Natural killer cell (primary cell): ENCODE results near the gene GRAMD4. TPM values are rescaled to one million over a fixed set of nuclear protein-coding genes. Genes with fewer than 3 reads are reported as not detected.

Experiments used
- ATAC-seq, 3 donors: fragments of 150-1000 bp in 2 of 3; fragments of 200-7000 bp in 1 of 3; cut with Tn5 transposase; 1 replicate in 1 of 3; 2 replicates in 2 of 3; pipeline ENCODE4 v1.10.0; 2021; ENCODE audit warnings: mild to moderate bottlenecking in 2 of 3, moderate library complexity in 2 of 3
- DNase-seq, 2 donors: peaks; one replicate each; pipeline versions ENCODE4 v3.0.0 to v3.0.0-alpha.2; 2013 to 2021; ENCODE audit warnings: mixed read lengths in 1 of 2
- H3K27ac ChIP-seq: one replicate; pipeline ENCODE4 v1.5.1; 2013; ENCODE audit warnings: mild to moderate bottlenecking, low read length
- H3K27me3 ChIP-seq: one replicate; pipeline ENCODE4 v1.6.1; 2013; ENCODE audit warnings: low read length; ENCODE audit not compliant: control insufficient read depth, insufficient read depth
- H3K36me3 ChIP-seq: one replicate; pipeline ENCODE4 v1.6.1; 2013; ENCODE audit warnings: low read length; ENCODE audit not compliant: control insufficient read depth, insufficient read depth
- H3K4me1 ChIP-seq: one replicate; pipeline ENCODE4 v1.6.1; 2013; ENCODE audit warnings: low read length; ENCODE audit not compliant: control insufficient read depth, insufficient read depth
- H3K4me3 ChIP-seq: one replicate; pipeline ENCODE4 v1.5.1; 2013; ENCODE audit warnings: low read length
- H3K9me3 ChIP-seq: one replicate; pipeline ENCODE4 v1.6.1; 2013; ENCODE audit warnings: low read length; ENCODE audit not compliant: control insufficient read depth, insufficient read depth
- H3K27ac Mint-ChIP-seq, 2 donors: one replicate each; pipeline ENCODE4 v1.8.0; 2022; ENCODE audit warnings: mild to moderate bottlenecking in 2 of 2, mixed read lengths in 2 of 2, moderate library complexity in 1 of 2
- H3K27me3 Mint-ChIP-seq, 2 donors: one replicate each; pipeline ENCODE4 v1.8.0; 2022; ENCODE audit warnings: low read depth in 2 of 2, mixed read lengths in 2 of 2
- H3K36me3 Mint-ChIP-seq: one replicate; pipeline ENCODE4 v1.8.0; 2022; ENCODE audit warnings: mixed read lengths
- H3K4me1 Mint-ChIP-seq, 2 donors: one replicate each; pipeline ENCODE4 v1.8.0; 2022; ENCODE audit warnings: mixed read lengths in 2 of 2
- H3K4me3 Mint-ChIP-seq: one replicate; pipeline ENCODE4 v1.8.0; 2022; ENCODE audit warnings: mild to moderate bottlenecking, moderate library complexity, mixed read lengths
- H3K9me3 Mint-ChIP-seq, 2 donors: one replicate each; pipeline ENCODE4 v1.8.0; 2022; ENCODE audit warnings: mixed read lengths in 2 of 2
- CTCF ChIP-seq: fragments of 200-600 bp; IDR thresholded peaks from one replicate; pipeline ENCODE4 v1.8.0; 2022; ENCODE audit warnings: antibody characterized with exemption
- WGBS: methylation state at CpG from one replicate; pipeline ENCODE4 v1.1.7; 2013; ENCODE audit warnings: missing lambda C conversion rate; ENCODE audit not compliant: insufficient coverage; 5-methylcytosine and 5-hydroxymethylcytosine counted together
- intact Hi-C: fragments of 100-400 bp; cut with micrococcal nuclease; formaldehyde crosslinking; loops from one replicate; pipeline ENCODE4 v1.14.2; 2022
- total RNA-seq, 4 donors: library from RNA; stranded (reverse); fragments of 120-200 nt in 1 of 4; gene quantifications; one replicate each; pipeline versions ENCODE4 v1.2.3 to v1.2.4, GENCODE V29; 2013 to 2022

GRAMD4 gene
- total RNA-seq, 3 donors from 2014 or later (not counting 1 experiment from before 2014, with no cell fraction given), result 30.0 to 78.5 (median 41.6) TPM

DNA sequence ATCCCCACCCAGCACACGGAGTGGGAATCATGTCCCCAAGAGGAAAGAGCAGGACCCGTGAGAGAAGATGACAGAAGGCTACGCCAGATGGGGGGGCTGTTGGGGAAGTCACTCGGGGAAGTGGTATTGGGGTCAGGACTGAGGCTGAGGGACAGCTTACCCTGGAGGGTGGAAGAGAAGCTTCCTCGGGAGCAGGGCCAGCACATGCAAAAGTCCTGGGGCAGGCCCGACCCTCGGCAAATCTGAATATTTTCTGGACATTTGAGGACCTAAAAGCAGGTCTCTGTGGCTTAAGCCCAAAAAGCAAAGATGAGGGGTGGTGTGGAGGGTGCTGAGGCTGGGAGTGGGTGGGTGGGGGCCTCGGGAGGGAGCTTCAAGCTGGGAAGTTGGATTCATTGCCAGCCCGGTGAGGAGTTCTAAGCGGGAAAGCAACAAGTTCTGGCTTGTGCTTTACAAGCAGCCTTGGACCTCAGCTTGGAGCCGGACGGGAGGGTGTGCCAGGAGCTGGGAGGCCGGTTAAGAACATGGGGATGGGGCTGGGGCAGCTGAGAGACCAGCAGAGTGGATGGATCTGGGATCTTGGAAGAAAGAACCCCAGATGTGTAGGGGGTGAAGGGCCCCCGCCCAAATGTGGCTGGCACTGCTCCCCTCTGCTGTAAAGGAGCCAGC is 34.9 kb downstream of the GRAMD4 start:
- H3K9me3 ChIP-seq, result no peaks in the 10 kb centered on the region
- H3K4me1 ChIP-seq, result peaks cover 47% of the 10 kb centered on the region
- no peak overlapping the region for H3K4me3 ChIP-seq
- no peak for DNase-seq
- no peak overlapping the region for H3K27ac ChIP-seq
- TF ChIP-seq CTCF, result no peak
- no peaks in the 10 kb centered on the region for H3K27me3 Mint-ChIP-seq
- intact Hi-C loops, result no loop called here
- no peaks in the 10 kb centered on the region for H3K36me3 Mint-ChIP-seq
- ATAC-seq, result no peak
- H3K27ac Mint-ChIP-seq, result no peak overlapping the region
- H3K4me3 Mint-ChIP-seq, result no peak overlapping the region
- no peaks in the 10 kb centered on the region for H3K27me3 ChIP-seq
- H3K36me3 ChIP-seq, result peaks cover 6% of the 10 kb centered on the region
- H3K4me1 Mint-ChIP-seq, result peaks cover 7 to 40% of the 10 kb centered on the region in 2 donors
- WGBS, result 90% methylated on average over 14 of the region's 14 CpGs
- no peaks in the 10 kb centered on the region for H3K9me3 Mint-ChIP-seq

DNA sequence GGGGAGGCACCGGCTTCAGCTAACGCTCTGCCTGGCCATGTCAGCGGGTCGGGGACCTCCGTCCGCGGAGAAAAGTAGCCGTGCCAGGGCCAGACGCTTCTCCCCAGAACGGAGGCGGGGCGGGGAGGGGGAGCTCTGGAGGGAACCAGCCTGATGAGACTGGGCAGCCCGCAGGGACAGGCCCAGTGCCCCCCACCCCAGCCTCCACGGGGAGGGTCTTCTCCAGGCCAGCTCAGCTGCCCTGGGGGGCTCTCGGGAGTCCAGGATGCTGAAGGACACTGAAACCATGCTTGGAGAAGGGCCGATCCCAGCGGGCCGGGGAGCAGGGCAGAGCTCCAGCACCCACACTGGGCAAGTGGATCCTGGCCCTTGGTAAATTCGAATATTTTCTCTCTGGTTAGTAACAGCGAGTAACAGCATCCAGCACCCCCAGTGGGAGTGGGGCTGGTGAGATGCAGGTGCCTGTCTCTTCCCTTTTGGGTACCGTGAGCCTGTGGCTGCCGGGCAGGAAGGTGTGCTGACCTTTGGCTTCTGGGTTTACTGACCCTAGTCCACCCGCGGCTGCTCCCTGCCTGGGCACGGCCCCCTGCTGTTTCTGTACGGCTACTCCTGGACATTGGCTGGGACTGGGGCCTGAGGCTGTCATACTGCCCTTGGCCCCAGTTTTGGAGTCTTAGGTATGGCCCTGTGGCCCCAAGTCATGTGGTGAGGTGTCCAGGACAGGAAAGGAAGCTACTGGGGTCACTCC is 35.8 kb downstream of the GRAMD4 start:
- no peaks in the 10 kb centered on the region for H3K9me3 Mint-ChIP-seq
- no peak overlapping the region for H3K27ac Mint-ChIP-seq
- TF ChIP-seq CTCF, result no peak
- peaks cover 6% of the 10 kb centered on the region for H3K36me3 ChIP-seq
- H3K27me3 Mint-ChIP-seq, result no peaks in the 10 kb centered on the region
- no peak overlapping the region for H3K4me3 Mint-ChIP-seq
- DNase-seq (no peak), ATAC-seq (no peak)
- H3K4me1 Mint-ChIP-seq, result peaks cover 7 to 41% of the 10 kb centered on the region in 2 donors
- H3K27ac ChIP-seq, result no peak overlapping the region
- no peaks in the 10 kb centered on the region for H3K27me3 ChIP-seq
- 94% methylated on average over 26 of the region's 26 CpGs for WGBS
- peaks cover 45% of the 10 kb centered on the region for H3K4me1 ChIP-seq
- no peaks in the 10 kb centered on the region for H3K9me3 ChIP-seq
- no peak overlapping the region for H3K4me3 ChIP-seq
- intact Hi-C loops, result no loop called here
- H3K36me3 Mint-ChIP-seq, result no peaks in the 10 kb centered on the region

DNA sequence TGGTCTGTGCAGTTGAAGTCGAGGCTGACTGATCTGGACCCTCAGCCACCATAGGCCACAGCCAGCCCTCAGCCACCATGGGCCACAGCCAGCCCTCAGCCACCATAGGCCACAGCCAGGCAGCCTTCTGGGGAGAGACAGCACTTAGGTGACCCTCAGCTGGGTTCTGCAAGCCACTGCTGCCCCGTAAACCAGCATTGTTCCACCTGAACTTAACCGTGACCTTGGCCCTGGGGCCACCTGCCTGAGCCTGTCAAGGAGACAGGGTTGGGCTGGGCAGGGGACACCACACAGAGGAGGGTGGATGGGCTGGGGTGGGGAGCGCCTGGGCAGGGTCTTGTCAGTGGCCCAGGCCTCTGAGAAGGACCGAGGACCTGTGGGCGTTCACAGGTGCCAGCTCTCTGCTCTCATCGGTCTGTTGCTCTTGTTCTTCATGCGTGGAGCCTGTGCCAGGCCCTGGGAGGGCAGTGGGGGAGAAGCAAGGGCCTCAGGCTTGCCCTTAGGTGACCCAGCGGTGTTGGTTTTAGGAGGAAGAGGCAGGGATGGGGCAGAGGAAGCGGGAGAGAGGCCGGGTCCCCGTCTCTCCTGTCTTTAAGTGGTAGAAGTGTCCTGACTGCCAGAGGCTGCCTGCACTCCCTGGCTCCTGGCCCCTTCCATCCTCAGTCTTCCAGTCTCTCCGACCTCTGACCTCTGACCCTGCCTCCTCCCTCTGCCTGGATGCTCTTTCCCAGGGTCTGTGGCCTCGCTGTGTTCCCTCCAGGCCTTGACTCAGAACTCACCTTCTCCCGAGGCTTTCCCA is 36.9 kb downstream of the GRAMD4 start:
- Mint-ChIP-seq H3K27ac (peak overlapping the region in 1 of 2 donors; percentile 45), H3K4me1 (peaks cover 7 to 34% of the 10 kb centered on the region in 2 donors), H3K9me3 (no peaks in the 10 kb centered on the region), H3K36me3 (no peaks in the 10 kb centered on the region), H3K27me3 (no peaks in the 10 kb centered on the region), H3K4me3 (no peak overlapping the region)
- no peaks in the 10 kb centered on the region for H3K27me3 ChIP-seq
- no peak for TF ChIP-seq CTCF
- H3K36me3 ChIP-seq, result peaks cover 6% of the 10 kb centered on the region
- no peaks in the 10 kb centered on the region for H3K9me3 ChIP-seq
- H3K27ac ChIP-seq, result no peak overlapping the region
- intact Hi-C loops, result no loop called here
- no peak for DNase-seq
- no peak for ATAC-seq
- no peak overlapping the region for H3K4me3 ChIP-seq
- H3K4me1 ChIP-seq, result peaks cover 45% of the 10 kb centered on the region
- WGBS, result 91% methylated on average over 15 of the region's 15 CpGs
